Activated CD4-positive, alpha-beta T cell treated with anti-CD3 and anti-CD28 coated beads, Interleukin-2, amount 50 U/mL, for 24 hours (primary cell): Measurements from ENCODE around the gene S100A5.

Experiments
- DNase-seq, 2 donors: peaks; one replicate each; pipeline ENCODE4 v3.0.0-alpha.2; 2020; ENCODE audit warnings: low read depth in 1 of 2, low spot score in 1 of 2

S100A5 gene

GRCh38 chr1:153513023-153513422 is 27.7 kb downstream of the S100A5 start:
- DNase-seq, result no peak

- DNase-seq, result peak; percentile 62 to 72
Measured at GRCh38 chr1:153510984-153511410, 29.7 kb downstream of the S100A5 start.

GRCh38 chr1:153509729-153510354 is 30.9 kb downstream of the S100A5 start:
- peak; percentile 37 to 41 for DNase-seq

- DNase-seq, result no peak
Measured at GRCh38 chr1:153509036-153509435, 31.7 kb downstream of the S100A5 start.

- no peak for DNase-seq
Measured at GRCh38 chr1:153507926-153508583, 32.7 kb downstream of the S100A5 start.

GRCh38 chr1:153506831-153507413 is 33.8 kb downstream of the S100A5 start:
- DNase-seq, result no peak

GRCh38 chr1:153506386-153506785 is 34.3 kb downstream of the S100A5 start:
- DNase-seq, result no peak

GRCh38 chr1:153505576-153505975 is 35.2 kb downstream of the S100A5 start:
- no peak for DNase-seq

- DNase-seq, result no peak
Measured at GRCh38 chr1:153503766-153504165, 37.0 kb downstream of the S100A5 start.

- no peak for DNase-seq
Measured at GRCh38 chr1:153498746-153499145, 42.0 kb downstream of the S100A5 start.

GRCh38 chr1:153495536-153495935 is 45.2 kb downstream of the S100A5 start:
- no peak for DNase-seq

GRCh38 chr1:153494976-153495535 is 45.7 kb downstream of the S100A5 start:
- peak; percentile 62 to 63 for DNase-seq

GRCh38 chr1:153493343-153493960 is 47.3 kb downstream of the S100A5 start:
- DNase-seq, result no peak

- DNase-seq, result no peak
Measured at GRCh38 chr1:153490272-153491051, 50.3 kb downstream of the S100A5 start.

GRCh38 chr1:153488731-153489130 is 52.0 kb downstream of the S100A5 start:
- no peak for DNase-seq

- no peak for DNase-seq
Measured at GRCh38 chr1:153487707-153488106, 53.0 kb downstream of the S100A5 start.
